Heart left ventricle (tissue), 13 donors: ENCODE results near the gene PADI1.

ENCODE experiments used
- CTCF ChIP-seq, 12 donors: fragments of 200-600 bp; sonication (generic) in 4 of 12; IDR thresholded peaks; one replicate each; pipeline versions ENCODE4 v1.5.0 to v1.8.0; 2018 to 2022; ENCODE audit warnings: antibody characterized with exemption in 12 of 12, mild to moderate bottlenecking in 5 of 12
- POLR2A ChIP-seq, 2 donors: fragments of 450-650 bp; IDR thresholded peaks; one replicate each; pipeline ENCODE4 v1.6.1; 2017; ENCODE audit warnings: antibody characterized with exemption in 2 of 2, mild to moderate bottlenecking in 2 of 2, moderate library complexity in 2 of 2
- donor health status: ischemic (EF 13 %, LVEDD 7.1; RV severe dilation, severe dysfunction).
- donor health status: DM: no; HTN: yes; CAD: no.
- donor health status: DM: no; HTN: no; CAD: no.
- donor health status: ischemic (EF 25% LVEDD 6.9; RV normal size, moderate dysfunction).
- donor health status: ischemic (EF 25% LVEDD 5.7; RV mildly dilated, moderate dysfunction).
- donor health status: ischemic (EF 35%, LVEDD 5.7; RV mildly dilated, moderate dysfunction).
- donor health status: nonischemic (EF 11% LVEDD 7.7; RV severe dilation, severe dysfunction).
- donor health status: DM: yes; HTN: yes; CAD: no.
- donor health status: PGD.
- donor health status: ischemic (EF 29% LVEDD 5.4; RV normal size, mild dysfunction).
- donor health status: nonischemic (EF 23%, LVEDD 6.1; RV moderate dilation, normal function).

GRCh38 chr1:17196496-17197185 is 8.3 kb upstream of the PADI1 start:
- TF ChIP-seq POLR2A (IDR thresholded peaks at IDR 0.05) (no peak), CTCF (IDR thresholded peaks at IDR 0.05) (no peak)
